Left hindlimb (tissue), 1 donor: Measurements from ENCODE around the gene SPATS2L.
A peak's percentile ranks its signal among the peaks of the same experiment; 100 is the strongest.

Source experiments
- DNase-seq: peaks from one replicate; pipeline ENCODE4 v3.0.0-alpha.2; 2018

The SPATS2L gene

GRCh38 chr2:200353120-200353519, 46.6 kb downstream of the SPATS2L start:
- DNase-seq = no peak

- DNase-seq = no peak
Observed at GRCh38 chr2:200353874-200354273, 47.4 kb downstream of the SPATS2L start.

- DNase-seq = no peak
Observed at GRCh38 chr2:200354833-200355751, 48.6 kb downstream of the SPATS2L start.

GRCh38 chr2:200356321-200356720, 49.8 kb downstream of the SPATS2L start:
- no peak for DNase-seq

GRCh38 chr2:200356857-200357384, 50.4 kb downstream of the SPATS2L start:
- no peak for DNase-seq

GRCh38 chr2:200357845-200358244, 51.4 kb downstream of the SPATS2L start:
- no peak for DNase-seq

GRCh38 chr2:200359552-200359951, 53.1 kb downstream of the SPATS2L start:
- no peak for DNase-seq

GRCh38 chr2:200360364-200360763, 53.9 kb downstream of the SPATS2L start:
- no peak for DNase-seq

GRCh38 chr2:200362202-200362917, 55.9 kb downstream of the SPATS2L start:
- DNase-seq = no peak

GRCh38 chr2:200363279-200363678, 56.8 kb downstream of the SPATS2L start:
- no peak for DNase-seq

- DNase-seq = no peak
Observed at GRCh38 chr2:200364142-200364541, 57.6 kb downstream of the SPATS2L start.

GRCh38 chr2:200364620-200365019, 58.1 kb downstream of the SPATS2L start:
- no peak for DNase-seq

- no peak for DNase-seq
Observed at GRCh38 chr2:200365209-200365608, 58.7 kb downstream of the SPATS2L start.

GRCh38 chr2:200367155-200367554, 60.7 kb downstream of the SPATS2L start:
- no peak for DNase-seq

GRCh38 chr2:200369886-200370285, 63.4 kb downstream of the SPATS2L start:
- no peak for DNase-seq

GRCh38 chr2:200373231-200373630, 66.7 kb downstream of the SPATS2L start:
- DNase-seq = no peak

- DNase-seq = no peak
Observed at GRCh38 chr2:200373973-200374416, 67.5 kb downstream of the SPATS2L start.

GRCh38 chr2:200376513-200377354, 70.2 kb downstream of the SPATS2L start:
- no peak for DNase-seq

GRCh38 chr2:200377355-200378336, 71.2 kb downstream of the SPATS2L start:
- no peak for DNase-seq

- peak; percentile 54 for DNase-seq
Observed at GRCh38 chr2:200378652-200379290, 72.3 kb downstream of the SPATS2L start.
